ENCODE measurements around the gene CLN5. TPM values are rescaled to one million over a fixed set of nuclear protein-coding genes. Genes with fewer than 3 reads are reported as not detected.

Gene CLN5
- total RNA-seq, 3 donors from 2014 or later, result 25.5 to 33.5 (median 26.3) TPM

DNA sequence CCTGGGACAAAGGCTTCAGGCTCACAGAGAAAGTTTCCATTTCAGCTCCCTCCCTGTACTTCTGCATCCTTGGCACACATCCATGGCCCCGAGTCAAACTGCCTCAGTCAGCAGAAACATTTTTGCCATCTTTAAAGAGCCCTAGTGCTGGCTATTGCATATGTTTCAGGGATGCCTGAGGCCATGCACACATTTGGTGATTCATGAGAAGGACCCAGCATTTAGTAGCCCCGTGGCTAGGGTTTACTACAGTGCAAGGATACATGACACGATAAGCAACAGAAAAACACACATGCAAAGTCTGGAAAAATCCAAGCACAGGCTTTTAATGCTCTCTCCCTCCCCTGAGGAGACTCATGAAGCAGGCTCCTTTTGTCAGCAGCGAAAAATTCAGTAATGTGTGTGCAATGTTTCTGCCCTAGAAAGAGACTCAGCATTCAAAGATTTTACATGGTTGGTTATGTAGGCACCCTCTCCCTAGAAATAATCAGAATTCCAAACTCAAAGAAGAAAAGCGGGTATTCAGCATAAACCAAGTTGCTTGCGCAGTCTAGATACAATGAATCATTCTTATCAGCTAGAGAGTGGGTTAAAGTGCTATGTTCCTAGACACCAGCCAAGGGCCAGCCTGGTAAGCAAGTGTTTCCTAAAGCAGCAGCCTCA lies 26.0 kb upstream of the CLN5 start:
- DNase-seq (peak in 1 of 3 donors; percentile 26), ATAC-seq (no peak)
- H3K36me3 ChIP-seq (ENCODE audit: low read depth), result no peaks in the 10 kb centered on the region
- intact Hi-C loops (cut with DNase I, micrococcal nuclease), result no loop called here
- H3K4me3 ChIP-seq, result no peak overlapping the region
- H3K9me3 ChIP-seq, result no peaks in the 10 kb centered on the region
- TF ChIP-seq, protein P1, sequence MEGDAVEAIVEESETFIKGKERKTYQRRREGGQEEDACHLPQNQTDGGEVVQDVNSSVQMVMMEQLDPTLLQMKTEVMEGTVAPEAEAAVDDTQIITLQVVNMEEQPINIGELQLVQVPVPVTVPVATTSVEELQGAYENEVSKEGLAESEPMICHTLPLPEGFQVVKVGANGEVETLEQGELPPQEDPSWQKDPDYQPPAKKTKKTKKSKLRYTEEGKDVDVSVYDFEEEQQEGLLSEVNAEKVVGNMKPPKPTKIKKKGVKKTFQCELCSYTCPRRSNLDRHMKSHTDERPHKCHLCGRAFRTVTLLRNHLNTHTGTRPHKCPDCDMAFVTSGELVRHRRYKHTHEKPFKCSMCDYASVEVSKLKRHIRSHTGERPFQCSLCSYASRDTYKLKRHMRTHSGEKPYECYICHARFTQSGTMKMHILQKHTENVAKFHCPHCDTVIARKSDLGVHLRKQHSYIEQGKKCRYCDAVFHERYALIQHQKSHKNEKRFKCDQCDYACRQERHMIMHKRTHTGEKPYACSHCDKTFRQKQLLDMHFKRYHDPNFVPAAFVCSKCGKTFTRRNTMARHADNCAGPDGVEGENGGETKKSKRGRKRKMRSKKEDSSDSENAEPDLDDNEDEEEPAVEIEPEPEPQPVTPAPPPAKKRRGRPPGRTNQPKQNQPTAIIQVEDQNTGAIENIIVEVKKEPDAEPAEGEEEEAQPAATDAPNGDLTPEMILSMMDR (IDR thresholded peaks at IDR 0.05), result no peak
- H3K4me1 ChIP-seq (ENCODE audit: low read depth), result no peaks in the 10 kb centered on the region

DNA sequence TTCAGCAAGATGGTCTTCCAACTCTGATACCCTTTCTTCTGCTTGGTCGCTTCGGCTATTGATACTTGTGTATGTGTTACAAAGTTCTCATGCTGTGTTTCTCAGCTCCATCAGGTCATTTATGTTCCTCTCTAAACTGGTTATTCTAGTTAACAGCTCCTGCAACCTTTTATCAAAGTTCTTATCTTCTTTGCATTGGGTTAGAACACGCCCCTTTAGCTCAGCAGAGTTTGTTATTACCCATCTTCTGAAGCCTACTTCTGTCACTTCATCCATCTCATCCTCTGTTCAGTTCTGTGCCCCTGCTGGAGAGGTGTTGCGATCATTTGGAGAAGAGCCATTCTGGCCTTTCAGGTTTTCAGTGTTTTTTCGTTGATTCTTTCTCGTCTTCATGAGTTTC lies 24.9 kb upstream of the CLN5 start:
- H3K4me3 ChIP-seq, result no peak overlapping the region
- ATAC-seq (no peak), DNase-seq (no peak)
- H3K4me1 ChIP-seq (ENCODE audit: low read depth), result no peaks in the 10 kb centered on the region
- TF ChIP-seq, protein P1 (IDR thresholded peaks at IDR 0.05), result no peak
- H3K9me3 ChIP-seq, result no peaks in the 10 kb centered on the region
- no peaks in the 10 kb centered on the region for H3K36me3 ChIP-seq (ENCODE audit: low read depth)
- intact Hi-C loops (cut with DNase I, micrococcal nuclease), result no loop called here

DNA sequence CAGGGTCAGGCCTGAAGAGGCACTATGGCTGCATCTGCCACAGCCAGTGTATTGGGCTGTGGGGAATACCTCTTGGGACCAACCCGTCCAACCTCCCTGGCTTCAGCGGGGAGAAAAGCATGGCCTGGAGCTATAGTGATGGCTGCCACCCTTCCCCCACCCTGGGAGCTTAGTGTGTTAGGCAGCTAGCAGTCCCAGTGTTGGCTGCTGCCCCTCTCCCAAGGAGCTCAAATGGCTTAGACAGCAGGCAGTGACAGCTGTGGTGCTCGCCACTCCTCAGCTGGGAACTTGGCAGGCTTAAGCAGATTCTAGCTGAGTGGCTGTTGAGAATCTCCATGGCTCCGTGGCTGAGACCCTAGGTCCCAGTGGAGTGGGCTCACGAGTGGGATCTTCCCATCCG lies 23.8 kb upstream of the CLN5 start:
- no peak for DNase-seq
- Histone ChIP-seq H3K36me3 (ENCODE audit: low read depth) (no peaks in the 10 kb centered on the region), H3K4me1 (ENCODE audit: low read depth) (no peaks in the 10 kb centered on the region), H3K9me3 (no peaks in the 10 kb centered on the region), H3K4me3 (no peak overlapping the region)
- intact Hi-C loops (cut with DNase I, micrococcal nuclease), result no loop called here
- no peak for ATAC-seq
- TF ChIP-seq, protein P1 (IDR thresholded peaks at IDR 0.05), result no peak

DNA sequence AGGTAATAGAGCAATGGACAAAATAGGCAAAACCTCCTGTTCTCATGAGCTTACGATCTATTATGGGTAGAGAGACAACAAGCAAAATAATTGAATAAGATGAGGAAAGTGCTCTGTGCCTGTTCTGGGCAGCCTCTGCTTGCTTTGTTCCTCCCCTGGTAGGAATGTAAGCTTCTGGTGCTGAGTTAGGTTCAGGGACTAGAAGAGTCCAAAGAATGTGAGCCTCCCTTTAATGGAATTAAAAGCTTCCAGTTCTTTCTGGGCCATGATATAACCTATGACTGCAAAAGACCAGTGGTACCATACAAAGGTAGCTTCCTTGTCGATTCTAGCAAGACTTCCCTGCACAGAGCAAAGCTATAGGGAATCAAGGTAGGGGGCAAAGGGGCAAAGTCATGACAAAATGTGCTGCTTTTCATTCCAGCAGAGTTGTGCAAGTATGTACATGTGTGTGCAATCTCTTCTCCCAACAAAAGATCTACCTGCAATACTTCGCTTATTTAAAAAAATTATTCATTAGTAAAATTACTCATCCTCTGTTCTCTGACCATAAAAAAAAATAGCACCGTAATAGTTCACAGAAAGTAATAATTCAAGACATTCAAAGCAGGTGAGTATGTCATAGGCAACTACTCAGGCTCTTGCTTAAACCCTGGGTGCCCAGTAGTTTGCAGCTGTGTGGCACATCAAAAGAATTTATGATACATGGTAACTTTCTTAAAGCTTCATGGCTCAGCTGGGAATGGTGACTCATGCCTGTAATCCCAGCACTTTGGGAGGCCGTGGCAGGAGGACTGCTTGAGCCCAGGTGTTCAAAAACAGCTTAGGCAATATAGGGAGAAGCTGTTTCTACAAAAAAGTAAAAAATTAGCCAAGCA lies 22.2 kb upstream of the CLN5 start:
- no peaks in the 10 kb centered on the region for H3K9me3 ChIP-seq
- H3K4me3 ChIP-seq, result no peak overlapping the region
- no peaks in the 10 kb centered on the region for H3K36me3 ChIP-seq (ENCODE audit: low read depth)
- no peaks in the 10 kb centered on the region for H3K4me1 ChIP-seq (ENCODE audit: low read depth)
- intact Hi-C loops (cut with DNase I, micrococcal nuclease), result no loop called here
- TF ChIP-seq, protein P1 (IDR thresholded peaks at IDR 0.05), result no peak
- no peak for ATAC-seq
- no peak for DNase-seq

DNA sequence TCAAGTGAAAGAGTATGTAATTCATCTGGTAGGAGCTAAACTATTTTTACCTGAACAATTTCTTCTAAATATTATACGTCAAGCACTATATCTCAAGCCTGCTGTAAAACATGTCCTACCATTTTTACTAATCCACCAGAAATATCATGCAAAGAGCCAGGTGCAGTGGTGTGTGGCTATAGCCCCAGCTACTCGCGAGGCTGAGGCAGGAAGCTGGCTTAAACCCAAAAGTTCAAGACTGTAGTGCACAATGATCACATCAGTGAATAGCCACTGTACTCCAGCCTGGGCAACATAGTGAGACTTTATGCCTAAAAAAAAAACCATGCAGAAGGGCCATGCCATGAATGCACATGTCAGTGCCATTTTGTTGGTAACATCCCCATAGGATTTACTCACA lies 20.7 kb upstream of the CLN5 start:
- ATAC-seq (no peak), DNase-seq (no peak)
- TF ChIP-seq, protein P1 (IDR thresholded peaks at IDR 0.05), result no peak
- intact Hi-C loops (cut with DNase I, micrococcal nuclease), result no loop called here
- H3K4me1 ChIP-seq (ENCODE audit: low read depth), result no peaks in the 10 kb centered on the region
- no peaks in the 10 kb centered on the region for H3K36me3 ChIP-seq (ENCODE audit: low read depth)
- H3K4me3 ChIP-seq, result no peak overlapping the region
- H3K9me3 ChIP-seq, result no peaks in the 10 kb centered on the region
